Vagina (tissue), 2 donors: ENCODE measurements around the gene HIBCH.

ENCODE experiments used
- CTCF ChIP-seq, 3 experiments: fragments of 450-650 bp in 2 of 3; fragments of 200-600 bp in 1 of 3; sonication (generic) in 1 of 3; IDR thresholded peaks; one replicate each; pipeline ENCODE4 v1.5.1; 2017 to 2019; ENCODE audit warnings: antibody characterized with exemption in 3 of 3, mild to moderate bottlenecking in 2 of 3, moderate library complexity in 2 of 3
- POLR2A ChIP-seq, 2 donors: fragments of 450-650 bp; IDR thresholded peaks; one replicate each; pipeline ENCODE4 v1.6.1; 2017; ENCODE audit warnings: antibody characterized with exemption in 2 of 2, mild to moderate bottlenecking in 2 of 2, moderate library complexity in 2 of 2
- POLR2AphosphoS5 ChIP-seq, 2 donors: sonication (generic); formaldehyde crosslinking; IDR thresholded peaks; one replicate each; pipeline ENCODE4 v1.9.0; 2017; ENCODE audit warnings: antibody characterized with exemption in 2 of 2, mild to moderate bottlenecking in 2 of 2, low read depth in 1 of 2; ENCODE audit not compliant: insufficient read depth in 1 of 2

GRCh38 chr2:190178066-190178722, 141.4 kb downstream of the HIBCH start:
- TF ChIP-seq POLR2A (IDR thresholded peaks at IDR 0.05) = no peak
- TF ChIP-seq CTCF (IDR thresholded peaks at IDR 0.05) = no peak
- no peak for TF ChIP-seq POLR2AphosphoS5 (IDR thresholded peaks at IDR 0.05; ENCODE audit: insufficient read depth in 1 of 2, low read depth in 1 of 2)
